Neutrophil (primary cell): Measurements from ENCODE around the gene C11orf42.

Experiments
- H3K27ac ChIP-seq: fragments of 200-600 bp; sonication (generic); 2 replicates; pipeline ENCODE4 v1.5.1; 2016; ENCODE audit warnings: mild to moderate bottlenecking, moderate library complexity
- H3K27me3 ChIP-seq: fragments of 200-600 bp; sonication (generic); 2 replicates; pipeline ENCODE4 v1.6.0; 2016; ENCODE audit warnings: mild to moderate bottlenecking
- H3K36me3 ChIP-seq: fragments of 200-600 bp; sonication (generic); 2 replicates; pipeline ENCODE4 v1.5.1; 2017
- H3K4me1 ChIP-seq, 2 experiments: fragments of 200-600 bp in 1 of 2; sonication (generic) in 1 of 2; 1 replicate in 1 of 2; 2 replicates in 1 of 2; pipeline versions ENCODE4 v1.5.1 to v1.6.1; 2013 to 2016; ENCODE audit warnings: low read depth in 1 of 2, low read length in 1 of 2, mild to moderate bottlenecking in 1 of 2, moderate library complexity in 1 of 2; ENCODE audit not compliant: control insufficient read depth in 1 of 2, insufficient read depth in 1 of 2
- H3K4me3 ChIP-seq, 2 experiments: fragments of 200-600 bp in 1 of 2; sonication (generic) in 1 of 2; 1 replicate in 1 of 2; 2 replicates in 1 of 2; pipeline ENCODE4 v1.5.1; 2013 to 2016; ENCODE audit warnings: low read depth in 1 of 2, low read length in 1 of 2, mild to moderate bottlenecking in 1 of 2, moderate library complexity in 1 of 2
- H3K9me3 ChIP-seq: fragments of 200-600 bp; sonication (generic); 2 replicates; pipeline ENCODE4 v1.5.1; 2016
- CTCF ChIP-seq: fragments of 200-600 bp; sonication (generic); IDR thresholded peaks from 2 replicates; pipeline ENCODE4 v1.5.1; 2016; ENCODE audit warnings: antibody characterized with exemption

C11orf42 gene

GRCh38 chr11:6194065-6194581 lies 11.2 kb upstream of the C11orf42 start:
- Histone ChIP-seq H3K4me3 (no peak overlapping the region), H3K27me3 (no peaks in the 10 kb centered on the region), H3K9me3 (no peaks in the 10 kb centered on the region), H3K36me3 (no peaks in the 10 kb centered on the region), H3K4me1 (peaks cover 77 to 81% of the 10 kb centered on the region in 2 experiments), H3K27ac (peak overlapping the region; percentile 81)
- no peak for TF ChIP-seq CTCF

- Histone ChIP-seq H3K36me3 (no peaks in the 10 kb centered on the region), H3K4me3 (no peak overlapping the region), H3K27me3 (no peaks in the 10 kb centered on the region), H3K27ac (peak overlapping the region; percentile 35), H3K9me3 (no peaks in the 10 kb centered on the region), H3K4me1 (peaks cover 95 to 100% of the 10 kb centered on the region in 2 experiments)
- TF ChIP-seq CTCF = no peak
Observed at GRCh38 chr11:6196396-6196795, 9.0 kb upstream of the C11orf42 start.

GRCh38 chr11:6197466-6198200 lies 7.7 kb upstream of the C11orf42 start:
- H3K27ac ChIP-seq = peak overlapping the region; percentile 94
- no peak for TF ChIP-seq CTCF

GRCh38 chr11:6199174-6199810 lies 6.1 kb upstream of the C11orf42 start, which contains the start of gene OR52W1:
OR52W1 (plus strand) TSS chr11:6199224; CDS start chr11:6199224, 0 bp downstream.
- H3K9me3 ChIP-seq = no peaks in the 10 kb centered on the region
- TF ChIP-seq CTCF = no peak
- H3K4me1 ChIP-seq = peaks cover 95 to 100% of the 10 kb centered on the region in 2 experiments
- no peaks in the 10 kb centered on the region for H3K27me3 ChIP-seq
- no peaks in the 10 kb centered on the region for H3K36me3 ChIP-seq
- peak within 1 kb of the TSS; percentile 94 for H3K27ac ChIP-seq
- H3K4me3 ChIP-seq = no peak within 1 kb of the TSS

More at GRCh38 chr11:6197466-6198200, 7.7 kb upstream of the C11orf42 start:
- H3K4me3 ChIP-seq = no peak overlapping the region
- H3K36me3 ChIP-seq = no peaks in the 10 kb centered on the region
- H3K27me3 ChIP-seq = no peaks in the 10 kb centered on the region
- H3K4me1 ChIP-seq = peaks cover 95 to 100% of the 10 kb centered on the region in 2 experiments
- H3K9me3 ChIP-seq = no peaks in the 10 kb centered on the region

- Histone ChIP-seq H3K4me1 (peaks cover 98 to 100% of the 10 kb centered on the region in 2 experiments), H3K9me3 (no peaks in the 10 kb centered on the region), H3K4me3 (peak overlapping the region; percentile 41 to 44), H3K27ac (peak overlapping the region; percentile 94), H3K36me3 (no peaks in the 10 kb centered on the region), H3K27me3 (no peaks in the 10 kb centered on the region)
- no peak for TF ChIP-seq CTCF
Observed at GRCh38 chr11:6200975-6201374, 4.4 kb upstream of the C11orf42 start.
